Chondrocyte (in vitro differentiated cells): ENCODE results near the gene MAN1A1. TPM values are rescaled to one million over a fixed set of nuclear protein-coding genes. Genes with fewer than 3 reads are reported as not detected.

Source experiments
- DNase-seq: peaks from one replicate; pipeline ENCODE4 v3.0.0; 2021; ENCODE audit warnings: mixed read lengths, low spot score
- H3K27ac Mint-ChIP-seq: one replicate; pipeline ENCODE4 v1.8.0; 2021; ENCODE audit warnings: mild to moderate bottlenecking, moderate library complexity, mixed read lengths; ENCODE audit not compliant: unreplicated experiment
- H3K27me3 Mint-ChIP-seq: 2 replicates; pipeline ENCODE4 v1.8.0; 2021; ENCODE audit warnings: low read depth, mixed read lengths
- H3K36me3 Mint-ChIP-seq: 2 replicates; pipeline ENCODE4 v1.8.0; 2021; ENCODE audit warnings: low read depth, mixed read lengths
- H3K4me1 Mint-ChIP-seq: 2 replicates; pipeline ENCODE4 v1.8.0; 2021; ENCODE audit warnings: low read depth, mild to moderate bottlenecking, mixed read lengths
- H3K4me3 Mint-ChIP-seq: one replicate; pipeline ENCODE4 v1.8.0; 2021; ENCODE audit warnings: mild to moderate bottlenecking, moderate library complexity, mixed read lengths; ENCODE audit not compliant: unreplicated experiment
- H3K9me3 Mint-ChIP-seq: 2 replicates; pipeline ENCODE4 v1.8.0; 2021; ENCODE audit warnings: low read depth, mixed read lengths
- total RNA-seq: library from RNA; stranded (reverse); gene quantifications from 3 replicates; pipeline ENCODE4 v1.2.1, GENCODE V29; 2021
- TF ChIP-seq, protein P1 (sequence below): fragments of 200-600 bp; sonication (generic); IDR thresholded peaks from 2 replicates; pipeline ENCODE4 v1.5.0; 2021; ENCODE audit warnings: antibody characterized with exemption, mild to moderate bottlenecking, moderate library complexity

MAN1A1 gene
- total RNA-seq, 1 donor from 2014 or later: 7.2 TPM

DNA sequence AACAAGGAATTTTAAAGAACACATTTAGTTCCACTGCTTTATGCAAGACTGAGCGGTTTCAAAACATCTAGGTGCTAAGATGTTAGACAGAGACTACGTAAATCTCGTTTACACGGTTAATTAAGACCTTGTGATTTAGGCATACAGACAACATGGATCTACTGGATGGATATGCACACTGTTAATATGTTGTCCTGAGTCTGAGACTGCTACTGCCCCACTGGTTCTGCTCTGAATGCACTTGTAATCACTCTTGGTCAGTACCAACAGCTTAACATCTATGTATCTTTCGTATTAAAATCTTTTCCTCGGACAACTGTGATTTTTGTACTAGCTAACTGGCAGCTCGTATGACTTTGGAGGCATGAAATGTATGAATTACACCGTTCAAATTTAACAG, 3.1 kb downstream of the MAN1A1 start:
- H3K27me3 Mint-ChIP-seq: peaks cover 8% of the 10 kb centered on the region
- H3K27ac Mint-ChIP-seq: no peak overlapping the region
- TF ChIP-seq, protein P1, sequence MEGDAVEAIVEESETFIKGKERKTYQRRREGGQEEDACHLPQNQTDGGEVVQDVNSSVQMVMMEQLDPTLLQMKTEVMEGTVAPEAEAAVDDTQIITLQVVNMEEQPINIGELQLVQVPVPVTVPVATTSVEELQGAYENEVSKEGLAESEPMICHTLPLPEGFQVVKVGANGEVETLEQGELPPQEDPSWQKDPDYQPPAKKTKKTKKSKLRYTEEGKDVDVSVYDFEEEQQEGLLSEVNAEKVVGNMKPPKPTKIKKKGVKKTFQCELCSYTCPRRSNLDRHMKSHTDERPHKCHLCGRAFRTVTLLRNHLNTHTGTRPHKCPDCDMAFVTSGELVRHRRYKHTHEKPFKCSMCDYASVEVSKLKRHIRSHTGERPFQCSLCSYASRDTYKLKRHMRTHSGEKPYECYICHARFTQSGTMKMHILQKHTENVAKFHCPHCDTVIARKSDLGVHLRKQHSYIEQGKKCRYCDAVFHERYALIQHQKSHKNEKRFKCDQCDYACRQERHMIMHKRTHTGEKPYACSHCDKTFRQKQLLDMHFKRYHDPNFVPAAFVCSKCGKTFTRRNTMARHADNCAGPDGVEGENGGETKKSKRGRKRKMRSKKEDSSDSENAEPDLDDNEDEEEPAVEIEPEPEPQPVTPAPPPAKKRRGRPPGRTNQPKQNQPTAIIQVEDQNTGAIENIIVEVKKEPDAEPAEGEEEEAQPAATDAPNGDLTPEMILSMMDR: no peak

DNA sequence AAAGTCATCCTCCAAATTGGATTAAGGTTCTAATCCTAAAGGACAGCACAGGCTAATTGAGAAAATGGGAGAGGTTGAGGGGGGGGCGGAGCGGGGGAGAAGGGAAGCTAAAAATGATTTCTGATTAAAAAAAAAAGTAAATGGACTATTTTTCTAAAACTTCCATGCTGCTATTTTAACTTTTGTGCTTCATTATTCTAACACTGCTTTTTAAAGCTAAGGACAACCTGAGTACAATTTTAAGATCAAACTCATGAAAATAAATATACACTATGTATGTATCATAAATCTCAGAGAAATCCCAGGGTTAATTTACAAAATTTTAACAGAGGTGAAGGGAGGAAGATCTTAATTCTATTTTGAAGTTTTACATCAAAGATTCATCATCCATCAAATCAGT, 4.4 kb downstream of the MAN1A1 start:
- TF ChIP-seq, protein P1: no peak
- H3K27ac Mint-ChIP-seq: no peak overlapping the region

More for the DNA sequence above, 3.1 kb downstream of the MAN1A1 start:
- H3K4me1 Mint-ChIP-seq: peaks cover 15% of the 10 kb centered on the region
- H3K36me3 Mint-ChIP-seq: peaks cover 1% of the 10 kb centered on the region
- DNase-seq: no peak
- no peaks in the 10 kb centered on the region for H3K9me3 Mint-ChIP-seq
- H3K4me3 Mint-ChIP-seq: no peak overlapping the region

DNA sequence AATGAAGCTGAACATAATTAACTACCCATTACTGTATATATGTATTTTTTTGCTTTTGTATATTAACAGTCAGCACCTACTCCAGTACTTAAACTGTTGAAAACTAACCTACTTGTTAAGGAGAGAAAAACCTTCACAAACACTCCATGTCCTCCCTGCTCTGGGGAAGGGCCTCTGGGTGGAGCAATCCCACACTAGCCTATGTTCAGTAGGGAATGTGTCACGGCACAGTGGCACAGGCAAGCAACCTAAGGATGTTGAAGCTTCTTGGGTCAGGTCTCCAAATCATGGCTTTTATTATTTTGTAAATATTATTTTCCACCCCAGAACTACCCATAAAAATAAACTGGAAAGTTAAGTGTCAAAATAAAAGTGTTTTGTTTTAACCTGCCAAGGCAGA, 5.3 kb downstream of the MAN1A1 start:
- H3K36me3 Mint-ChIP-seq: peaks cover 1% of the 10 kb centered on the region
- H3K4me3 Mint-ChIP-seq: no peak overlapping the region
- no peak overlapping the region for H3K27ac Mint-ChIP-seq
- H3K9me3 Mint-ChIP-seq: no peaks in the 10 kb centered on the region
- DNase-seq: no peak
- TF ChIP-seq, protein P1: no peak
- peaks cover 11% of the 10 kb centered on the region for H3K4me1 Mint-ChIP-seq
- H3K27me3 Mint-ChIP-seq: peaks cover 5% of the 10 kb centered on the region

More for the DNA sequence above, 4.4 kb downstream of the MAN1A1 start:
- DNase-seq: no peak
- Mint-ChIP-seq H3K27me3 (peaks cover 5% of the 10 kb centered on the region), H3K9me3 (no peaks in the 10 kb centered on the region), H3K36me3 (peaks cover 1% of the 10 kb centered on the region), H3K4me3 (no peak overlapping the region), H3K4me1 (peaks cover 10% of the 10 kb centered on the region)

DNA sequence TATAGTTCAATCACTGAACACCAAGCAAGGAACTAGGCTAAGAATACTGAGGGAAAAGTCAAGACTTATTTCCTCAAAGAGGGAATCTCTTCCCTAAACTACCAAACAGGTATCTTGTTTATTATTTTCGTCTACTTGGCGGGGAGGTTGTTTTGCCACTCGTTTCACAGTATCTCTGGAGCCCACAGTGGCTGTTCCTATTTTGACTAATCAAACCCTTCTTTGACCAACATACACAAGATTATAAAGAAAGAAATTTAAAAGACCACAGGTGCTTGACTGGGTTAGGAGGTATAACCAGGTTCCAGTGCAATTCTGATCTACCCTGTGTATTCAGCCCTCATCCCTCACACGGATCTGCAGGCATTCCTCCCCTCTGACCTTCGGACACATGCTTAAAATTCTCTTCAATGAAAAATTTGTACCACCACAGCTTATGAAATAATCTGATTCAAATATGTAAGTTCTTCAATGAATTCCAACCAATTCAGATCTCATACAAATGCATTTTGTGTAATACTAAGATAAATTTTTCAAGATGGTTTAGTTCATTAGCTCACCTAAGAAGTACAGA, 5.9 kb downstream of the MAN1A1 start:
- TF ChIP-seq, protein P1: no peak
- peaks cover 5% of the 10 kb centered on the region for H3K27me3 Mint-ChIP-seq
- H3K4me3 Mint-ChIP-seq: no peak overlapping the region
- no peaks in the 10 kb centered on the region for H3K9me3 Mint-ChIP-seq
- DNase-seq: no peak
- H3K36me3 Mint-ChIP-seq: peaks cover 1% of the 10 kb centered on the region
- H3K27ac Mint-ChIP-seq: no peak overlapping the region
- peaks cover 13% of the 10 kb centered on the region for H3K4me1 Mint-ChIP-seq

DNA sequence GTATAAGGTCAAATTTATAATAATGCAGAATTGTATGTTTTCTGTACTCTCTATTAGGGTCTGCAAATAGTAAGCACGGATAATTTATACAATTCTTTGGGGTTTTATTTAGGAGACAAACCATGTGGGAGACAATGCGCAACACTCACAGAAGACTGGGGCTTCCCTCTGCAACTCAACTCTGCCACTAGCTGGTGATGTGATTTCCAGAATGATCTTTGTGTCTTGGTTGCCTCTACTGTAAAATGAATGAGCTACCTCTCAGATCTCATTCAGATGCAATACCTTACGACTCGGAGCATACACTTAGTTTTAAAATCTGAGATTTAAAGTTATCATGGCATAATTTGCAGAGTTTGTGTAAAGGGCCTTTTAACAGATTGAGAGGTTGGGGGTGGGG, 6.4 kb downstream of the MAN1A1 start:
- Mint-ChIP-seq H3K4me3 (no peak overlapping the region), H3K27me3 (peaks cover 5% of the 10 kb centered on the region), H3K36me3 (peaks cover 1% of the 10 kb centered on the region), H3K27ac (no peak overlapping the region), H3K4me1 (peaks cover 10% of the 10 kb centered on the region), H3K9me3 (no peaks in the 10 kb centered on the region)
- TF ChIP-seq, protein P1: no peak
- DNase-seq: no peak
